Loucy (cell line): ENCODE measurements around the gene PABPN1L.

Source experiments
- CTCF ChIP-seq: fragments of 200-600 bp; sonication (generic); conservative IDR thresholded peaks from 2 replicates; pipeline ENCODE4 v1.5.1; 2014; ENCODE audit warnings: mild to moderate bottlenecking, antibody characterized with exemption, low read length
- EZH2phosphoT487 ChIP-seq: fragments of 200-600 bp; IDR thresholded peaks from 2 replicates; pipeline ENCODE4 v1.6.1; 2018; ENCODE audit warnings: antibody characterized with exemption, mild to moderate bottlenecking, moderate library complexity, borderline replicate concordance

- no peak for TF ChIP-seq CTCF
- TF ChIP-seq EZH2phosphoT487 = no peak
These were observed 33.4 kb downstream of the PABPN1L start for GRCh38 chr16:88833086-88833485.
